CD14-positive monocyte (primary cell): Measurements from ENCODE around the gene DCLRE1B. TPM values are rescaled to one million over a fixed set of nuclear protein-coding genes. Genes with fewer than 3 reads are reported as not detected.

Source experiments
- DNase-seq, 3 donors: peaks; one replicate each; pipeline ENCODE4 v3.0.0-alpha.2; 2011 to 2022
- H2AFZ ChIP-seq: 2 replicates; pipeline ENCODE4 v1.6.0; 2012; ENCODE audit warnings: mild to moderate bottlenecking, low read depth, low read length, inconsistent platforms; ENCODE audit not compliant: insufficient read depth, poor library complexity, severe bottlenecking
- H3K27ac ChIP-seq, 2 donors: 1 replicate in 1 of 2; 2 replicates in 1 of 2; pipeline ENCODE4 v1.5.1; 2012 to 2013; ENCODE audit warnings: low read length in 2 of 2, control low read depth in 1 of 2, inconsistent platforms in 1 of 2, low read depth in 1 of 2, mild to moderate bottlenecking in 1 of 2
- H3K27me3 ChIP-seq, 2 donors: one replicate each; pipeline versions ENCODE4 v1.6.0 to v1.6.1; 2011 to 2013; ENCODE audit warnings: low read length in 2 of 2; ENCODE audit not compliant: control insufficient read depth in 2 of 2, insufficient read depth in 2 of 2
- H3K36me3 ChIP-seq, 2 donors: replicated peaks in 1 of 2; 1 replicate in 1 of 2; 2 replicates in 1 of 2; pipeline versions ENCODE4 v1.5.1 to v1.6.1; 2012 to 2013; ENCODE audit warnings: low read length in 2 of 2, control low read depth in 1 of 2, inconsistent platforms in 1 of 2, mild to moderate bottlenecking in 1 of 2; ENCODE audit not compliant: insufficient read depth in 2 of 2, control insufficient read depth in 1 of 2
- H3K4me1 ChIP-seq, 2 donors: 1 replicate in 1 of 2; 2 replicates in 1 of 2; pipeline versions ENCODE4 v1.5.1 to v1.6.1; 2012 to 2013; ENCODE audit warnings: low read length in 2 of 2, control low read depth in 1 of 2, inconsistent platforms in 1 of 2, mild to moderate bottlenecking in 1 of 2, moderate library complexity in 1 of 2; ENCODE audit not compliant: insufficient read depth in 2 of 2, control insufficient read depth in 1 of 2
- H3K4me2 ChIP-seq: replicated peaks from 2 replicates; pipeline ENCODE3; 2012; ENCODE audit warnings: low read length, moderate library complexity, mild to moderate bottlenecking; ENCODE audit not compliant: poor library complexity, severe bottlenecking; ENCODE audit errors: extremely low read depth
- H3K4me3 ChIP-seq, 3 experiments: fragments of 200-600 bp in 1 of 3; sonication (generic) in 1 of 3; replicated peaks in 1 of 3; 1 replicate in 2 of 3; 2 replicates in 1 of 3; pipeline ENCODE4 v1.5.1; 2011 to 2013; ENCODE audit warnings: low read length in 3 of 3, mild to moderate bottlenecking in 3 of 3, control low read depth in 2 of 3, low read depth in 2 of 3, inconsistent platforms in 1 of 3, moderate library complexity in 1 of 3
- H3K79me2 ChIP-seq: 2 replicates; pipeline ENCODE4 v1.6.0; 2012; ENCODE audit warnings: mild to moderate bottlenecking, control low read depth, inconsistent platforms, low read length, moderate library complexity; ENCODE audit not compliant: insufficient read depth
- H3K9ac ChIP-seq: 2 replicates; pipeline ENCODE4 v1.6.0; 2017; ENCODE audit warnings: low read length, mild to moderate bottlenecking; ENCODE audit not compliant: insufficient read depth, poor library complexity, severe bottlenecking
- H3K9me3 ChIP-seq, 2 donors: replicated peaks in 1 of 2; 1 replicate in 1 of 2; 2 replicates in 1 of 2; pipeline versions ENCODE4 v1.5.1 to v1.6.1; 2012 to 2013; ENCODE audit warnings: low read length in 2 of 2, control low read depth in 1 of 2; ENCODE audit not compliant: control insufficient read depth in 1 of 2, insufficient read depth in 1 of 2
- H4K20me1 ChIP-seq: 2 replicates; pipeline ENCODE4 v1.6.0; 2012; ENCODE audit warnings: mild to moderate bottlenecking, low read length, control low read depth, moderate library complexity; ENCODE audit not compliant: insufficient read depth
- H3K27ac Mint-ChIP-seq, 7 donors: one replicate each; pipeline ENCODE4 v1.8.0; 2020; ENCODE audit warnings: mild to moderate bottlenecking in 7 of 7, mixed read lengths in 7 of 7, moderate library complexity in 6 of 7, inconsistent platforms in 2 of 7
- H3K27me3 Mint-ChIP-seq, 3 donors: one replicate each; pipeline ENCODE4 v1.8.0; 2021 to 2022; ENCODE audit warnings: low read depth in 3 of 3, mild to moderate bottlenecking in 3 of 3, mixed read lengths in 3 of 3, moderate library complexity in 3 of 3, inconsistent platforms in 1 of 3
- H3K36me3 Mint-ChIP-seq, 2 donors: one replicate each; pipeline ENCODE4 v1.8.0; 2020; ENCODE audit warnings: mixed read lengths in 2 of 2, inconsistent platforms in 1 of 2, mild to moderate bottlenecking in 1 of 2
- H3K4me1 Mint-ChIP-seq: one replicate; pipeline ENCODE4 v1.8.0; 2020; ENCODE audit warnings: mild to moderate bottlenecking, mixed read lengths
- H3K4me3 Mint-ChIP-seq, 2 donors: one replicate each; pipeline ENCODE4 v1.8.0; 2020; ENCODE audit warnings: mild to moderate bottlenecking in 2 of 2, mixed read lengths in 2 of 2, moderate library complexity in 1 of 2
- H3K9me3 Mint-ChIP-seq, 7 donors: one replicate each; pipeline ENCODE4 v1.8.0; 2020 to 2022; ENCODE audit warnings: mixed read lengths in 7 of 7, mild to moderate bottlenecking in 6 of 7, moderate library complexity in 6 of 7, inconsistent platforms in 2 of 7
- WGBS: methylation state at CpG from one replicate; pipeline ENCODE4 v1.1.5; 2013; ENCODE audit warnings: missing lambda C conversion rate; ENCODE audit not compliant: insufficient coverage; 5-methylcytosine and 5-hydroxymethylcytosine counted together
- intact Hi-C, 2 donors: fragments of 100-400 bp; cut with micrococcal nuclease; formaldehyde crosslinking; loops; one replicate each; pipeline versions ENCODE4 v1.15.0 to v1.15.1; 2023
- polyA plus RNA-seq, 3 donors: library from polyadenylated mRNA; depleted of rRNA in 1 of 3; unstranded in 2 of 3; stranded (reverse) in 1 of 3; fragments of 300-500 nt in 2 of 3; fragments of >200 nt in 1 of 3; fragmentation: Illumina TruSeq in 2 of 3; gene quantifications; 1 replicate in 2 of 3; 2 replicates in 1 of 3; pipeline ENCODE4 v1.2.3, GENCODE V29; 2012 to 2021
- TF ChIP-seq, protein P1 (sequence below): fragments of 200-600 bp; IDR thresholded peaks from one replicate; pipeline ENCODE4 v1.8.0; 2022; ENCODE audit warnings: antibody characterized with exemption, mild to moderate bottlenecking

The DCLRE1B gene
- polyA plus RNA-seq, 3 donors, result 3.0 to 5.7 (median 4.5) TPM

DNA sequence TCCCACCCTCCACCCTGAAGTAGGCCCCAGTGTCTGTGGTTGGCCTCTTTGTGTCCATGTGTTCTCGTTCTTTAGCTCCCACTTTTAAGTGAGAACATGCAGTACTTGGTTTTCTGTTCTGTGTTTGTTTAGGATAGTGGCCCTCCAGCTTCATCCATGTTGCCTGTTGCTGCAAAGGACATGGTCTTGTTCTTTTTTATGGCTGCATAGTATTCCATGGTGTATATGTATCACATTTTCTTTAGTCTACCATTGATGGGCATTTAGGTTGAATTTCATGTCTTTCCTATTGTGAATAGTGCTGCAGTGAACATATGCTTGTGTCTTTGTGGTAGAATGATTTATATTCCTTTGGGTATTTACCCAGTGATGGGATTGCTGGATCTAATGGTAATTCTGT, 30.1 kb downstream of the DCLRE1B start:
- peaks cover 11 to 25% of the 10 kb centered on the region in 2 donors for H3K36me3 Mint-ChIP-seq
- no peak overlapping the region for H3K4me3 Mint-ChIP-seq
- H3K4me1 Mint-ChIP-seq, result peaks cover 94% of the 10 kb centered on the region
- Histone ChIP-seq H4K20me1 (peaks cover 97% of the 10 kb centered on the region), H3K27me3 (no peaks in the 10 kb centered on the region), H3K9ac (no peak overlapping the region), H3K9me3 (no peaks in the 10 kb centered on the region), H3K4me3 (no peak overlapping the region), H3K4me1 (peaks cover 64 to 88% of the 10 kb centered on the region in 2 donors), H2AFZ (no peak overlapping the region), H3K27ac (peak overlapping the region in 1 of 2 donors; percentile 99), H3K79me2 (peaks cover 100% of the 10 kb centered on the region), H3K4me2 (no peak overlapping the region), H3K36me3 (no peaks in the 10 kb centered on the region)
- intact Hi-C loops, result no loop called here
- DNase-seq, result no peak
- H3K27me3 Mint-ChIP-seq, result peaks cover 0 to under 1% (median 0%) of the 10 kb centered on the region in 3 donors
- WGBS, result no CpG with 5 or more reads among the region's 1 CpG
- H3K9me3 Mint-ChIP-seq, result peaks cover 0 to 4% (median 0%) of the 10 kb centered on the region in 7 donors
- TF ChIP-seq, protein P1, sequence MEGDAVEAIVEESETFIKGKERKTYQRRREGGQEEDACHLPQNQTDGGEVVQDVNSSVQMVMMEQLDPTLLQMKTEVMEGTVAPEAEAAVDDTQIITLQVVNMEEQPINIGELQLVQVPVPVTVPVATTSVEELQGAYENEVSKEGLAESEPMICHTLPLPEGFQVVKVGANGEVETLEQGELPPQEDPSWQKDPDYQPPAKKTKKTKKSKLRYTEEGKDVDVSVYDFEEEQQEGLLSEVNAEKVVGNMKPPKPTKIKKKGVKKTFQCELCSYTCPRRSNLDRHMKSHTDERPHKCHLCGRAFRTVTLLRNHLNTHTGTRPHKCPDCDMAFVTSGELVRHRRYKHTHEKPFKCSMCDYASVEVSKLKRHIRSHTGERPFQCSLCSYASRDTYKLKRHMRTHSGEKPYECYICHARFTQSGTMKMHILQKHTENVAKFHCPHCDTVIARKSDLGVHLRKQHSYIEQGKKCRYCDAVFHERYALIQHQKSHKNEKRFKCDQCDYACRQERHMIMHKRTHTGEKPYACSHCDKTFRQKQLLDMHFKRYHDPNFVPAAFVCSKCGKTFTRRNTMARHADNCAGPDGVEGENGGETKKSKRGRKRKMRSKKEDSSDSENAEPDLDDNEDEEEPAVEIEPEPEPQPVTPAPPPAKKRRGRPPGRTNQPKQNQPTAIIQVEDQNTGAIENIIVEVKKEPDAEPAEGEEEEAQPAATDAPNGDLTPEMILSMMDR, result no peak
- peak overlapping the region in 5 of 7 donors; percentile 15 to 33 (median 28) for H3K27ac Mint-ChIP-seq

DNA sequence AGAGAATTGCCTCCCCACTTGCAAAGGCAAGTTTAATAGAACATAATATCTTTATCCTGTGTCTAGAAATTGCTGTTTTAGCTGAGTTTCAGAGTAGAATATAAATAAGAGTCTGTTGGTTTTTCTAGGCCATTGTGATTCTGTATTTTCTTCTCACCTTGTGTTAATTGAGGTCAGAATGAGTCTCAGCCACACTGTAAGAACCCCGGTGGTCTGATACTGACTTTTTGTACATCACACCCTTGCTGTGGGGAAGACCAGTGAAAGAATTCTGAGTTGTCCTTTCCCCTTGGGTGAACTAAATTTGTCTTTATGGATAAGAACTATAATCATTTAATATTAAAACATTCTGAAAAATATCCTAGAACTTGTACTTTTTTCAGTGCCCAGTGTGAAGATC, 30.8 kb downstream of the DCLRE1B start:
- Histone ChIP-seq H3K4me2 (no peak overlapping the region), H4K20me1 (peaks cover 99% of the 10 kb centered on the region), H3K4me3 (no peak overlapping the region), H3K79me2 (peaks cover 100% of the 10 kb centered on the region), H3K4me1 (peaks cover 67 to 89% of the 10 kb centered on the region in 2 donors), H3K27ac (peak overlapping the region in 1 of 2 donors; percentile 99), H2AFZ (no peak overlapping the region), H3K36me3 (peaks cover 7 to 8% of the 10 kb centered on the region in 2 donors), H3K9ac (no peak overlapping the region), H3K27me3 (no peaks in the 10 kb centered on the region), H3K9me3 (no peaks in the 10 kb centered on the region)
- Mint-ChIP-seq H3K9me3 (peaks cover 0 to 4% (median 0%) of the 10 kb centered on the region in 7 donors), H3K4me3 (no peak overlapping the region), H3K36me3 (peaks cover 19 to 33% of the 10 kb centered on the region in 2 donors), H3K4me1 (peaks cover 95% of the 10 kb centered on the region), H3K27me3 (no peaks in the 10 kb centered on the region), H3K27ac (peak overlapping the region in 1 of 7 donors; percentile 47)
- intact Hi-C loops, result no loop called here
- DNase-seq, result no peak
- WGBS, result no CpG with 5 or more reads among the region's 1 CpG
- TF ChIP-seq, protein P1, result no peak
